Prostate gland (tissue), 2 donors: ENCODE measurements around the gene TARP.

Experiments
- DNase-seq: peaks from one replicate; pipeline ENCODE4 v3.0.0-alpha.2; 2019; ENCODE audit warnings: low spot score
- H3K27ac ChIP-seq, 2 donors: fragments of 200-600 bp; sonication (generic); 2 replicates each; pipeline ENCODE4 v1.5.1; 2017 to 2019
- H3K27me3 ChIP-seq: fragments of 200-600 bp; sonication (generic); replicated peaks from 2 replicates; pipeline ENCODE4 v1.5.1; 2019; ENCODE audit not compliant: insufficient read depth
- H3K36me3 ChIP-seq, 2 donors: fragments of 200-600 bp; sonication (generic); 1 replicate in 1 of 2; 2 replicates in 1 of 2; pipeline versions ENCODE4 v1.5.1 to v1.8.1; 2017 to 2019
- H3K4me1 ChIP-seq: fragments of 200-600 bp; sonication (generic); replicated peaks from 2 replicates; pipeline ENCODE4 v1.5.1; 2019
- H3K4me3 ChIP-seq, 2 donors: fragments of 200-600 bp; sonication (generic); 2 replicates each; pipeline ENCODE4 v1.5.1; 2017 to 2019
- H3K9me3 ChIP-seq: fragments of 200-600 bp; sonication (generic); 2 replicates; pipeline ENCODE4 v1.5.1; 2017
- POLR2A ChIP-seq: fragments of 450-650 bp; IDR thresholded peaks from one replicate; pipeline ENCODE4 v1.6.1; 2016; ENCODE audit warnings: antibody characterized with exemption, mild to moderate bottlenecking
- POLR2AphosphoS5 ChIP-seq: sonication (generic); formaldehyde crosslinking; IDR thresholded peaks from one replicate; pipeline ENCODE4 v1.6.1; 2017; ENCODE audit warnings: antibody characterized with exemption
- WGBS: methylation state at CpG from one replicate; pipeline ENCODE4 v1.1.5; 2018; 5-methylcytosine and 5-hydroxymethylcytosine counted together
- intact Hi-C: fragments of 100-400 bp; cut with DNase I; formaldehyde crosslinking; loops from one replicate; pipeline ENCODE4 v1.14.2; 2022
- TF ChIP-seq, protein P1 (sequence below), 4 experiments: fragments of 200-600 bp in 2 of 4; fragments of 450-650 bp in 2 of 4; sonication (generic) in 2 of 4; IDR thresholded peaks; 1 replicate in 3 of 4; 2 replicates in 1 of 4; pipeline ENCODE4 v1.5.1; 2016 to 2019; ENCODE audit warnings: antibody characterized with exemption in 4 of 4, mild to moderate bottlenecking in 2 of 4, moderate library complexity in 2 of 4

The TARP gene

GRCh38 chr7:38294926-38295325 lies 21.5 kb upstream of the TARP start:
- DNase-seq: no peak
- 81% methylated on average over 2 of the region's 2 CpGs for WGBS
- Histone ChIP-seq H3K4me3 (no peak overlapping the region), H3K4me1 (peaks cover 4% of the 10 kb centered on the region), H3K27me3 (no peaks in the 10 kb centered on the region), H3K36me3 (no peaks in the 10 kb centered on the region), H3K27ac (peak overlapping the region; percentile 23 to 70), H3K9me3 (no peaks in the 10 kb centered on the region)
- TF ChIP-seq POLR2A (no peak), POLR2AphosphoS5 (no peak)
- TF ChIP-seq, protein P1, sequence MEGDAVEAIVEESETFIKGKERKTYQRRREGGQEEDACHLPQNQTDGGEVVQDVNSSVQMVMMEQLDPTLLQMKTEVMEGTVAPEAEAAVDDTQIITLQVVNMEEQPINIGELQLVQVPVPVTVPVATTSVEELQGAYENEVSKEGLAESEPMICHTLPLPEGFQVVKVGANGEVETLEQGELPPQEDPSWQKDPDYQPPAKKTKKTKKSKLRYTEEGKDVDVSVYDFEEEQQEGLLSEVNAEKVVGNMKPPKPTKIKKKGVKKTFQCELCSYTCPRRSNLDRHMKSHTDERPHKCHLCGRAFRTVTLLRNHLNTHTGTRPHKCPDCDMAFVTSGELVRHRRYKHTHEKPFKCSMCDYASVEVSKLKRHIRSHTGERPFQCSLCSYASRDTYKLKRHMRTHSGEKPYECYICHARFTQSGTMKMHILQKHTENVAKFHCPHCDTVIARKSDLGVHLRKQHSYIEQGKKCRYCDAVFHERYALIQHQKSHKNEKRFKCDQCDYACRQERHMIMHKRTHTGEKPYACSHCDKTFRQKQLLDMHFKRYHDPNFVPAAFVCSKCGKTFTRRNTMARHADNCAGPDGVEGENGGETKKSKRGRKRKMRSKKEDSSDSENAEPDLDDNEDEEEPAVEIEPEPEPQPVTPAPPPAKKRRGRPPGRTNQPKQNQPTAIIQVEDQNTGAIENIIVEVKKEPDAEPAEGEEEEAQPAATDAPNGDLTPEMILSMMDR (IDR thresholded peaks at IDR 0.05): no peak
- intact Hi-C loops: no loop called here

GRCh38 chr7:38292442-38292841 lies 19.0 kb upstream of the TARP start:
- Histone ChIP-seq H3K4me1 (peaks cover 4% of the 10 kb centered on the region), H3K27me3 (no peaks in the 10 kb centered on the region), H3K36me3 (no peaks in the 10 kb centered on the region), H3K4me3 (no peak overlapping the region), H3K9me3 (no peaks in the 10 kb centered on the region), H3K27ac (peak overlapping the region; percentile 31 to 79)
- intact Hi-C loops: no loop called here
- 69% methylated on average over 3 of the region's 3 CpGs for WGBS
- DNase-seq: no peak
- TF ChIP-seq, protein P1 (IDR thresholded peaks at IDR 0.05): no peak
- TF ChIP-seq POLR2AphosphoS5: peak; percentile 79

GRCh38 chr7:38291650-38292049 lies 18.2 kb upstream of the TARP start:
- WGBS: 77% methylated on average over 2 of the region's 2 CpGs
- no peaks in the 10 kb centered on the region for H3K36me3 ChIP-seq
- peak overlapping the region; percentile 34 to 79 for H3K27ac ChIP-seq
- no peaks in the 10 kb centered on the region for H3K27me3 ChIP-seq
- TF ChIP-seq POLR2A: no peak
- TF ChIP-seq POLR2AphosphoS5: peak; percentile 60
- TF ChIP-seq, protein P1 (IDR thresholded peaks at IDR 0.05): no peak
- intact Hi-C loops: no loop called here
- peaks cover 4% of the 10 kb centered on the region for H3K4me1 ChIP-seq
- no peak overlapping the region for H3K4me3 ChIP-seq
- H3K9me3 ChIP-seq: no peaks in the 10 kb centered on the region
- DNase-seq: peak; percentile 42

DNA sequence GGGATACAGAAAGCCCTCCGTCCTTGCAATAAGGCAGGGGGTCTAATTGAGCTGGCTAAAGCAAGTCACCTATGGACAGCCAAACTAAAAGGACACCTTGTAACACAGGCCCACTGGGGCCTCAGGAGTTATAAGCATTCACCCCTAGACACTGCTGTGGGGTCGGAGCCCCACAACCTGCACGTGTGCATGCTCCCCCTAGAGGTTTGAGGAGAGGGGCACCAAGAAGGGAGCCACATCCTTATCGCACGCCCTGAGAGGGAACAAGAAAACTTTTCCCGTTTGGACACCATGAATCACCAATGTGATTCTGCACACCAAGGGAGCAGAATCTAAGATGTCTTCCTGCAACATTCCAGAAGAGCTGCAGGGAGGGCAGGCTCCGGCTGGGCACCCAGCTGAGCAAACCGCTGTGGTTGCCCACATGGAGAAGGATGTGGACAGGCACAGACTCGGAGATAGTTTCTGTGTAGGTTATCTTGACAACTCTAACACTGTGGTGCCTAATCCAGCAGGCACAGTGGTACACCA lies 17.7 kb upstream of the TARP start:
- H3K36me3 ChIP-seq: no peaks in the 10 kb centered on the region
- H3K4me3 ChIP-seq: no peak overlapping the region
- TF ChIP-seq, protein P1 (IDR thresholded peaks at IDR 0.05): no peak
- TF ChIP-seq POLR2A (no peak), POLR2AphosphoS5 (no peak)
- intact Hi-C loops: no loop called here
- H3K9me3 ChIP-seq: no peaks in the 10 kb centered on the region
- H3K27ac ChIP-seq: peak overlapping the region; percentile 34 to 79
- peaks cover 4% of the 10 kb centered on the region for H3K4me1 ChIP-seq
- 88% methylated on average over 9 of the region's 9 CpGs for WGBS
- no peaks in the 10 kb centered on the region for H3K27me3 ChIP-seq
- DNase-seq: no peak

- H3K9me3 ChIP-seq: no peaks in the 10 kb centered on the region
- no peaks in the 10 kb centered on the region for H3K27me3 ChIP-seq
- intact Hi-C loops: no loop called here
- H3K36me3 ChIP-seq: no peaks in the 10 kb centered on the region
- no peaks in the 10 kb centered on the region for H3K4me1 ChIP-seq
- WGBS: 61% methylated on average over 8 of the region's 8 CpGs
- no peak overlapping the region for H3K27ac ChIP-seq
- DNase-seq: no peak
- H3K4me3 ChIP-seq: no peak overlapping the region
- TF ChIP-seq, protein P1 (IDR thresholded peaks at IDR 0.05): no peak
- no peak for TF ChIP-seq POLR2A
Observed at GRCh38 chr7:38284553-38284952, 11.1 kb upstream of the TARP start.
